RWPE1 (cell line): ENCODE measurements around the gene IL6ST.
A peak's percentile ranks its signal among the peaks of the same experiment; 100 is the strongest.
"Not testable (repeated sequence)": the region's sequence is repeated elsewhere in the genome, so short reads cannot be mapped to it uniquely, and the experiment has no call there.

Experiments used
- CTCF ChIA-PET: fragments of 350-600 bp; sonication (Branson Sonifier 250); formaldehyde crosslinking; extraction: SDS; loops from one replicate; lab custom pipeline; 2021; lab: Yijun Ruan, JAX
- POLR2A ChIA-PET: fragments of 400-600 bp; formaldehyde crosslinking; extraction: SDS; loops from one replicate; lab custom pipeline; 2020; ENCODE audit warnings: antibody characterized with exemption; ENCODE audit not compliant: low non-redundant PET; lab: Yijun Ruan, JAX
- DNase-seq: peaks from one replicate; pipeline ENCODE4 v3.0.0; 2012; ENCODE audit warnings: low spot score
- H3K27ac ChIP-seq: fragments of 450-650 bp; 2 replicates; pipeline ENCODE4 v1.5.1; 2017
- TF ChIP-seq, protein P1 (sequence below): fragments of 450-650 bp; conservative IDR thresholded peaks from 2 replicates; pipeline ENCODE4 v1.5.1; 2017; ENCODE audit warnings: low read depth, mild to moderate bottlenecking

IL6ST gene

DNA sequence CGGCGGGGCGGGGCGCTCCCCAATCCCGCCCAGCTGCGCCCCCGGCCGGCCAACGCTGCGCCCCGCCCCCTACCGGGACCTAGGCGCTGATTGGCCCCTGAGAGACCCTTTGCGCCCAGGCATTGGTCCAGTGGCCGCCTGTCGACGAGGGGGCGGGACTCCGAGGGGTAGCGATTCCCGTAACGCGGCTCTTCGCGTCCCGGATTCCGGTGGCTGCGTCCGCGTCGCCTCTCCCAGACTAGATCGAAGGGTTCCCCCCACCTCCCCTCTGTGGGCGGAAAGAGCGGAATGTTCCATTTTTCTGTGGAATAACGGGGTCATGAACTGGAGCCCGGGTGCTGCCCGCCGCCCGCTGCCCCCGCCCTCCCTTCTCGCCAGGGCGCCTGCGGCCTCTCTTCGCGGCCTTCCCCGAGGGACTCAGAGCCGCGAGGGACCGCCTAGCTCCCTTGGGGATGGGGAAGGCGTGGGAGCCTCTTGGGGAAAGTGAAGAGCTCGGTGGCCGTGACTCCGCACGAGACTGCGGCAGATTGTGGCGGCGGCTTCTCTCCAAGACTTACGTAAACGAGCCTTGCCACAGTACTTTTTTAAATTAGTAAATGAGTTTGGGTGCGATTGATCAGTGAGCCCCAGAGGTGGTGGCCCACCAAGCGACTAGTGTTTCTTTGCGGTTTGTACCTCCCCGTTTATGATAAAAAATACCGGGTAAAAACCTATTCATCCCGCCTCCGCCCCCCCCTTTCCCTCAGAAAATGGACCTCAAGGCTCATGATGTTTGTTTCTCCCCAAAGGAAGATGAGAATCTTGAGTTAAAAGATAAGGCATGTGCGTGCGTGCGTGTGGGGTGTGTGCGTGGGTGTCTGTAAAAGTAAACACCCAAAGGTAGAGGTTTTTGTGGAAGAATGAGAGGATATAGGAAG, 493 bp upstream of the IL6ST start:
- TF ChIP-seq, protein P1, sequence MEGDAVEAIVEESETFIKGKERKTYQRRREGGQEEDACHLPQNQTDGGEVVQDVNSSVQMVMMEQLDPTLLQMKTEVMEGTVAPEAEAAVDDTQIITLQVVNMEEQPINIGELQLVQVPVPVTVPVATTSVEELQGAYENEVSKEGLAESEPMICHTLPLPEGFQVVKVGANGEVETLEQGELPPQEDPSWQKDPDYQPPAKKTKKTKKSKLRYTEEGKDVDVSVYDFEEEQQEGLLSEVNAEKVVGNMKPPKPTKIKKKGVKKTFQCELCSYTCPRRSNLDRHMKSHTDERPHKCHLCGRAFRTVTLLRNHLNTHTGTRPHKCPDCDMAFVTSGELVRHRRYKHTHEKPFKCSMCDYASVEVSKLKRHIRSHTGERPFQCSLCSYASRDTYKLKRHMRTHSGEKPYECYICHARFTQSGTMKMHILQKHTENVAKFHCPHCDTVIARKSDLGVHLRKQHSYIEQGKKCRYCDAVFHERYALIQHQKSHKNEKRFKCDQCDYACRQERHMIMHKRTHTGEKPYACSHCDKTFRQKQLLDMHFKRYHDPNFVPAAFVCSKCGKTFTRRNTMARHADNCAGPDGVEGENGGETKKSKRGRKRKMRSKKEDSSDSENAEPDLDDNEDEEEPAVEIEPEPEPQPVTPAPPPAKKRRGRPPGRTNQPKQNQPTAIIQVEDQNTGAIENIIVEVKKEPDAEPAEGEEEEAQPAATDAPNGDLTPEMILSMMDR, result no peak
- ChIA-PET CTCF (interaction anchor here (0.5 to 1.2 kb wide), 4 partner anchors 18 to 1749 kb away, joined by 3 to 6 read pairs (median 3); no protein-coding TSS in a partner anchor), POLR2A (interaction anchor here (0.6 to 1.7 kb wide), 5 partner anchors 9 to 204 kb away, joined by 3 to 6 read pairs (median 3); no protein-coding TSS in a partner anchor)
- peak overlapping the region; percentile 98 for H3K27ac ChIP-seq
- peak; percentile 99 for DNase-seq

DNA sequence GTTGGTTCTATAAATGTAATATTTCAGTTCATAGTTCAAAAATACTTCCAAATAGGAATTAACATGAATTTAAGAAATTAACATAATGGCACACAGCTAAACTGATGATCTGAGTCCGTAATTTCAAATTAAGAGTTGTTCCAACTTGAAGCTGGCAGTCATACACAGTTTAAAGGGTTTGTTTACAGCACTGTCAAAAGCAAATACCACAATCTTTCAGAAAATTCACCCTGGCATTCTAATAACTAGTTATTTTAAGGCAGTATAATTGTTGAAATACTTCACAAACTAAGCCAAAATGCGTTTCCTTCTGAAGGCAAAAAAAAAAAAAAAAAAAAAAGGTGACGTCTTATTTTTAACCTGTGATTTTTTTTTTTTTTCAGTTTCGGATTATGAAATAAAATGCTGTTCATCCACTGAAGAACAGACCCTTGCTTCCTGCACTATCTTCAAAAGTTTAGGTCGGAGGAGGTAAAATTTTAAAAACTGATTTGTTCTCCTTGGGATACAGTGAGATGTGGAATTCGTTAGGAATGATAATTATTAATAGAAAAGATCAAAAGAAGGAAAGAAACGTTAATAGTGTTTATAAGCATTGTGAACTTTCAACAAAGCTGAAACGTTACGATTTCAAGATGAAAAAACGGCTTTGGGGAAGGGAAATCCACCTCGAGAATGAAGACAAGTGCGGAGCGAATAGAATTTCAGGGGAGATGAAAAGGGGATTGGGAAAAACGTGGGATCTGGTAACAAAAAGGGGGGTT, 850 bp downstream of the IL6ST start:
- H3K27ac ChIP-seq, result peak overlapping the region; percentile 98
- DNase-seq, result no peak

DNA sequence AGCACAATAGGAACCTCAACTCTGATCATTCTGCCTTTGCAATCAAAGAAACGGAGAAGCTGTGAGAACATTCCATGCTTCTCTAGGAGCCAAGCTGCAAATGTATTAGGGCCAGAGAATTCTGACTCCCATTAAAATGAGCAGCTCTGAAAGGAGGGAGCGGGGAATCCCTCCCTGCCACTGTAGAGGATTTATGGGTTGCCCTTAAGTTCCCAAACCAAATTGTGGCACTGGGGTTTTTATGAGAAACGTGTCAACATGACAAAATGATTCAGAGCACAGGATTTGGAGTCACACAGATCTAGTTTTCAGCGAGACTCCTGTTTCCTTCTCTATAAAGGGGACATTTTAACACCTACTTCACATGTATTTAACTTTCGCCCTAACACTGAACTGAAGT, 1.8 kb downstream of the IL6ST start:
- no peak for DNase-seq
- ChIA-PET POLR2A (no interaction called here), CTCF (interaction anchor here (0.6 kb wide), 2 partner anchors 98 to 173 kb away, joined by 4 to 7 read pairs; no protein-coding TSS in a partner anchor)
- TF ChIP-seq, protein P1, result no peak
- no peak overlapping the region for H3K27ac ChIP-seq

More for the DNA sequence above, 850 bp downstream of the IL6ST start:
- TF ChIP-seq, protein P1, result no peak
- ChIA-PET CTCF (interaction anchor here (0.6 to 1.2 kb wide), 3 partner anchors 16 to 172 kb away, joined by 4 to 7 read pairs (median 6); no protein-coding TSS in a partner anchor), POLR2A (interaction anchor here (1.0 to 1.7 kb wide), 2 partner anchors 64 to 206 kb away, joined by 3 to 6 read pairs; no protein-coding TSS in a partner anchor)

DNA sequence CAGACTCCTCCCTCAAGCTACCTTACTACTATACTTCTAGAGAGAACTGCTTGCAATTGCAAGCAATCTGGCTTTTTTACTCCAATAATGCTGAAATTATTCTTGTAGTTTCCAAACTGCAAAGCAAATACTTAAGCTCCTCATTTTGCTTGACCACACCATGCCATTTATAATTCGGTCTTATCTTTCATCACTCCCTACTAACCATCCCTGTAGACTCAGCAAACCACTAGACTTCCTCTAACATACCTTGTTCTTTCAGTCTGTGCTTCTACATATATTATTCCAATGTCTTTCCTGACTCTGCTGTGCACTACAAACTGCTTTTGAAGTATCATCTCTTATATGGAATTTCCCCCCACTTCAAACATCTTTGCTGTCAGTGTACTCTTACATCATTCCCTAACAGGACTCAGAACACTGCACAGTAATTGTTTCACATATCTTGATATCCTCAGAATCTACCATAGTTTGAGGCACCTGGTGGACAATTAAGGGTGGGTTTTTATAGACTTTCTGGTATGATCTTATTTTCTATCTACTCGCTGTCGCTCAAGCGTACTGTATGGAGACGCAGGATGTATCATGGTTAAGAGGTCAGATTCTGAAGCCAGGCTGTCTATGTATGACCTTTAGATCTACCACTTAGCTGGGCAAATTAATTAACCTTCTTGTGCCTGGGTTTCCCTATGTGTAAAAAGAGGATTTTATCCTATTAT, 2.8 kb downstream of the IL6ST start:
- H3K27ac ChIP-seq, result no peak overlapping the region
- no peak for DNase-seq
- CTCF ChIA-PET, result no interaction called here
- POLR2A ChIA-PET, result no interaction called here
- TF ChIP-seq, protein P1, result no peak

DNA sequence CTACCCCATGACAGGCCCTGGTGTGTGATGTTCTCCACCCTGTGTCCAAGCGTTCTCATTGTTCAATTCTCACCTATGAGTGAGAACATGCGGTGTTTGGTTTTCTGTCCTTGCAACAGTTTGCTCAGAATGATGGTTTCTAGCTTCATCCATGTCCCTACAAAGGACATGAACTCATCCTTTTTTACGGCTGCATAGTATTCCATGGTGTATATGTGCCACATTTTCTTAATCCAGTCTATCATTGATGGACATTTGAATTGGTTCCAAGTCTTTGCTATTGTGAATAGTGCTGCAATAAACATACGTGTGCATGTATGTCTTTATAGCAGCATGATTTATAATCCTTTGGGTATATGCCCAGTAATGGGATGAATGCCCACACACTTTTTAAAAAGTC, 3.9 kb downstream of the IL6ST start:
- CTCF ChIA-PET, POLR2A ChIA-PET, DNase-seq, H3K27ac ChIP-seq: not testable (repeated sequence)

DNA sequence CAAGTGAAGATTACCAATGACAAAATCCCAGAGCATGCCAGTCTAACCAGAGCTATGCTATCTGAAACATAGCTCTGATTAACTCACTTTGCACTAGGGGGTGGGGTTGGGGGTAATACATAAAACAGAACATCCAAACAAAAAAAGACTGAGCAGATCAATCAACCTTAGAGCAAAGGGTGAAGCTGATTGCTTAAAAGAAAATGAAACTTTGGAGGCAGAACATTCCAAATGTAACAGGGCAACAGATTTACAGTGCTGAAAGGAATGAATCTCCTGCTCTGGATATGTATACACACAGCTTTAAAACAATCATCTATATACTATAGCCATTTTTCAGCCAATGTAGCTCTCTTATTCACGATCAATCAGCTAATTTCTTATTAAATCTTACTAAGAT, 4.9 kb downstream of the IL6ST start:
- TF ChIP-seq, protein P1, result no peak
- POLR2A ChIA-PET, result interaction anchor here (0.5 to 0.6 kb wide), 2 partner anchors 123 to 681 kb away, joined by 3 to 8 read pairs; no protein-coding TSS in a partner anchor
- DNase-seq, result no peak
- CTCF ChIA-PET, result interaction anchor here (0.6 to 1.1 kb wide), 6 partner anchors 12 to 1676 kb away, joined by 3 to 4 read pairs (median 4); no protein-coding TSS in a partner anchor
- no peak overlapping the region for H3K27ac ChIP-seq
